Kidney tubule cell (primary cell): ENCODE results near the gene U2SURP.
"Not testable (repeated sequence)": the region's sequence is repeated elsewhere in the genome, so short reads cannot be mapped to it uniquely, and the experiment has no call there.

ENCODE experiments used
- DNase-seq: peaks from one replicate; pipeline ENCODE4 v3.0.0-alpha.2; 2018; ENCODE audit warnings: low spot score

Gene U2SURP

GRCh38 chr3:142976621-142977398, 24.6 kb upstream of the U2SURP start:
- DNase-seq = peak; percentile 97

DNA sequence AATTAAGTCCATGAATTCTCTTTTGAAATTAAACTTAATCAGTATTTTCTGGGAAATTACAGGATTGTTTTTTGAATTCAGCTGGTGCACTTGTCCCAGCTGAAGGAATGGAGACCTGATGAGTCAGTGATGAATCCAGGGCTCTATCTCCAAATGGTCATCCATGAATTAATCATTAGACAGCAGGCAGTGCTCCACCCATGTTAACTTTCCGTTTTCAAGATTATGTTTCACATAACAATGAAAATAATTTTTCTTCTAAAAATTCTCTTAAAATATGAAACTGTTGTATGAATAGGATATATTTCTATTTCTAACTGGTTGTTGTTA, 24.0 kb upstream of the U2SURP start:
- DNase-seq = peak; percentile 82

DNA sequence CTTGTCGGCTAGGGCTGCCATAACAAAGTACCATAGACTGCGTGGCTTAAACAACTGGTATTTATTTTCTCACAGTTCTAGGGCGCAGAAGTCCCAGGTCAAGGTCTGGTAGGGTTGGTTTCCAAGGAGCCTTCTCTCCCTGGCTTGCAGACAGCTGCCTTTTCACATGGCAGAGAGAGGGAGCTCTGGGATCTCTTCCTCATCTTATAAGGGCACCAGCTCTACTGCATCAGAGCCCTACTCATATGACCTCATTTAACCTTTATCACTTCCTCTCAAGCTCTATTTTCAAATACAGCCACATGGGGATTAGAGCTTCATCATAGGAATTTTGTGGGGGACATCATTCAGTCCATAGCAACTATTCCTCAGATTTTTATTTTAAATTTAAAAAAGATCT, 20.3 kb upstream of the U2SURP start:
- DNase-seq = no peak

GRCh38 chr3:142982038-142982773, 19.2 kb upstream of the U2SURP start:
- no peak for DNase-seq

GRCh38 chr3:142983318-142983717, 18.1 kb upstream of the U2SURP start:
- DNase-seq = no peak

- no peak for DNase-seq
These were observed 17.1 kb upstream of the U2SURP start for GRCh38 chr3:142984255-142984654.

- DNase-seq = peak; percentile 54
These were observed 14.2 kb upstream of the U2SURP start for GRCh38 chr3:142987080-142987700.

GRCh38 chr3:142987707-142988106, 13.7 kb upstream of the U2SURP start:
- DNase-seq = peak; percentile 72

GRCh38 chr3:142988221-142988620, 13.1 kb upstream of the U2SURP start:
- not testable (repeated sequence) for DNase-seq

DNA sequence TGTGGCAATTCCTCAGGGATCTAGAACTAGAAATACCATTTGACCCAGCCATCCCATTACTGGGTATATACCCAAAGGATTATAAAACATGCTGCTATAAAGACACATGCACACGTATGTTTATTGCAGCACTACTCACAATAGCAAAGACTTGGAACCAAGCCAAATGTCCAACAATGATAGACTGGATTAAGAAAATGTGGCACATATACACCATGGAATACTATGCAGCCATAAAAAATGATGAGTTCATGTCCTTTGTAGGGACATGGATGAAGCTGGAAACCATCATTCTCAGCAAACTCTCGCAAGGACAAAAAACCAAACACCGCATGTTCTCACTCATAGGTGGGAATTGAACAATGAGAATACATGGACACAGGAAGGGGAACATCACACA, 12.5 kb upstream of the U2SURP start:
- DNase-seq = not testable (repeated sequence)

- no peak for DNase-seq
These were observed 10.6 kb upstream of the U2SURP start for GRCh38 chr3:142990721-142991120.

- DNase-seq = no peak
These were observed 9.0 kb upstream of the U2SURP start for GRCh38 chr3:142992323-142992722.

DNA sequence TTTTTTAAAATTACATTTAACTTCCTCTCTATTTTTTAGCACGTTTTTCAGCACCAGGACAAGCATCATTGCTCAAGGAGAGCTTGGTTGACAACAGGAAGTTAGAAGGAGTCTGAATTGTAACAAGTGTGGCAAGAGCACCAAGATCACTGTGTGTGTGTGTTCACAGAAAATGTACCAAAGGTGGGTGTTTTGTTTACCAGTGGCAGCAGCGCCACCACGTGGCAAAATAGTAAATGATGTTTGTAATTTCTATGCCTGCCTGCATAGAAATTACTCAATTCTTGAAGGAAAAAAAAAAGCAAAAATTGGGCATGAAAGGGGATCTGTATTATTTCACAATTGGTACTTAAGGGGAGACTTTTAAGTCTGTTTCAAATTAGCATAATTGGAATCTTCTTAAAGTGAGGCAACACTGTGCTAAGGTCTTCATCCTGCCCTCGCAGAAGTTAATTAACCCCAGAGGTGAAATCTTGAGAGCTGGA, 7.4 kb upstream of the U2SURP start:
- peak; percentile 73 for DNase-seq

DNA sequence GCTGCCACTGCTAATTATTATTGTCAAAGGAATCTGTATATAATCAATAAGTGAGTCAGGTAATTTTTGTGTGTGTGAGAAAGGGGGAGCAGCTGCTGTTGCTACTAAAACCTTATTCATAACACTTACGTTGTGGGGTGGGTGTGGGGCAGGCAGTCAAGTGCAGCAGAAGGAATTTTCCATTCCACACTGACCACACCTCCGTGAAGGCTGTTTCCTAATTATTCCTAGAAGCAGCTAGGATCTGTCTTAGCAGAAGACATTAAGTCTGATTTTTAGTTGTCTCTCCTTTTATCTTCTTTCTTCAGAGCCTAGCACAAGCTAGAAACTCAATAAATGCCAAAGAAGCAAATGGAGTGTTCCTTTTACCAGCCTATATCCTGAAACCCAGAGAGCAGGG, 4.0 kb upstream of the U2SURP start:
- DNase-seq = peak; percentile 81

GRCh38 chr3:142998439-142998838, 2.9 kb upstream of the U2SURP start:
- no peak for DNase-seq

DNA sequence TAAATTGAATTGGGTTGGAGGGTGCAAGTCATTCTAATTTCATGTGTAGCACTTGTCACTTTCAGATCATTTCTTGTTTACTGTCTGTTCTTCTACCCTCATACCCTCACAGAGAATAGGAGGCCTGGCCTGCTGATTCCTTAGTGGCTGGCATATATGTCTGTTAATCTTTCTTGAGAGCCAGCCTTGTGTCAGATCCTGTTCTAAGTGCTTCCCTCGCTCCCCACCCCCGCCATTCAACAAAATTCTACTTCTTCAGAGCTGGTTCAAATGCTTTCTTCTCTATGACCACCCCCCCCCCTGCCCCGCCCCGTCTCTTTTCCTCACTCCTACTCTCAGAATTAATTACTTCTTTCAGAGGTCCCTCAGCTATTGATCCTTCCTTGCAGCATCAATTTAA, 1.5 kb upstream of the U2SURP start:
- peak; percentile 65 for DNase-seq

DNA sequence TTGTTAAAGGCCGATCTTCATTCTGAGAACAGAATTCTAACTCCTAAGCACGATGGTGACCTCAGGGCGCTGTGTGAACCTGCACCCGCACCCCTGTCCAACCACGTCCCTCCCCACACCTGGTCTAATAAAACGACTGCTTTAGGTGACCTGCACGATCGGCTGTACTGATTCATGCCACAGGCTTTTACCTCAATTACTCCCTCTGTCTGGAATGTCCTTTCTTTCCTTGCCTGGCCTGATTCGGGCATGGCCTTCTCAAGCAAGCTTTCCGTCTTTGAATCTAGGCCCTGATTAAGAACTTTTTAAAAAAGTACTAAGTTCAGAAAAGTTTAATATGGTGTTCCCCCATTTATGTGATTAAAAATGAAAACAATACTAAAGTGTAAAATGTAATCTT, 842 bp upstream of the U2SURP start:
- peak; percentile 93 for DNase-seq

DNA sequence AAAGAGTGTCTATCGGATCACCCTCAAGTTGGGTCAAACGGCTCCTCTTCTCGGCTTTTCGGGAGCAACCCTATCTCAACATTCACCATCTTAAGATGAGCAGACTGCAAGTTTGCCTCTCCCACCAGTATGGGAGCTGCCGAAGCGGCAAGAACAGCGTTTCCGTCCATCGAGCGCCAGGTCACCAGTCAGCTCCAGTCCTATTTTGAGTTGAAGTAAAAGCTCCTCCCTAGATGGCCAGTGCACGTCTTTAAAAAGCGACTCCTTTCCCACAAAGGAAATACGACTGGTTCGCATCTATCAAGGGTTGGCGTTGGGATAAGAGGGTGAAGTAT, 369 bp upstream of the U2SURP start:
- no peak for DNase-seq

DNA sequence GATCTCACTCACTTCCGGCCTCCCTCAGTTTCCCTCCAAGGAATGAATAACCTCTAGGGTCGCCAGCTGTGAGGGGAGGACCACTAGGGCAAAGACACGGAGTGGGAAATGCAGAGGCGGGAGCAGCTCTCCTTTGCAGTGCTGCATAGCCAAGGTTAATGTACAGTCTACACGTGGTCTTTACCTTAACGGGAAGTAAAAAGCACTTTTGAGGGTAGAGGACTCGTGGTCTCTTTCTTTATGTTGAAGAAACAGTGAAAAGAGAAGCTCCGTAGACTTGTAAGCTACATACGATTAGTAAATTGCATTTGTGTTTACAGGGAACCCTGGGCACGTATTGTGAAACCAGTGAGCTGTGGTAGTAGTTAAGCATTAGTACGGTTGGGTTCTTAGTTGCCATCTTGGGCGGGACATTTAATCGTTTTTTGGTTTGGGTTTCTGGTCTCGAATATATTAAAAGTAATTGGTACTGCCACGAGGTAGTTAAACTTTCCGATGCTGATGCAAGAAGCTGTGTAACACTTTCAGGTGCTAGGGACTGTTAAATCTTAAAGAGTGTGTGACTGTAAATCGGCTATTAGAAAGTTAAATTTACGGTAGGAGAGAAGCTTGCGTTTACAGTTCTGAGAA, 828 bp downstream of the U2SURP start:
- DNase-seq = peak; percentile 45

- no peak for DNase-seq
These were observed 1.4 kb downstream of the U2SURP start for GRCh38 chr3:143002727-143003126.

DNA sequence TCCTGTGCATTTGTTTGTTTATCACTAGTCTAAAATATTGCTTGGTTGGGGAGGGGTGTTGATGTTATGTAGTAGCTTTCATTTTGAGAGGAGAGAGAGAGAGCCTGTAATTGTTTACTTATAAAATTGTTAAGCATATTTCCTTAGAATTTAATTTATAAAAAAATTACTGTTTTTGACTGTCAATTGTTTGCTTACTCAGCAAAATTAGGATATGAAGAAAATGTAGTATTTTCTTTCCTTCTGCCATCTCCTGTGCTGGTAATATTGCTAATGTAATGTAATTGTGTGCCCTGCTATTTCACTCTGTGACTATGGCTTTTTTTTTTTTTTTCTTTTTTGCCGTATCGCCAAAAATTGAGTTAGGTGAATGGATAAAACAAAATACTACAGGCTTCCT, 3.5 kb downstream of the U2SURP start:
- DNase-seq = no peak

- DNase-seq = peak; percentile 23
These were observed 8.7 kb downstream of the U2SURP start for GRCh38 chr3:143010024-143010423.

DNA sequence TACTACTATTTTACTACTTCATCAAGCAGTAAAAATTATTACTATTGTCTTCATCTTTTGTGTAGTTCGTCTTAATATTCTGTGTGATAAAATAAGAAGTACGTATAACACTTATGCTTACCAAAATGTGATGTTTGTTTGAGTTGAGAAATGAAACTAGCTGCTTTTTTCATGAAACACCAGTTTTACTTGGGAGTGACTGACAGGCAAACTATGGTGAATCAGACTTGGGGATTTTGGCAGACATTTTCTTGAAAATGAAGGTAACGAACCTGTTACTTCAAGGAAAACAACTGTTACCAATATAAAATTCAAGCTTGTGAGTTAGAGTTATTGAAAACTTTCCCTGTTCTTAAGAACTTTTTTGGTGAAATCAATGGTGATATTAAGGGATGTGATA, 10.3 kb downstream of the U2SURP start:
- DNase-seq = no peak
